Vagina (tissue), 2 donors: ENCODE data around the gene GRAMD2B.
"Not testable (repeated sequence)": the region's sequence is repeated elsewhere in the genome, so short reads cannot be mapped to it uniquely, and the experiment has no call there.

ENCODE experiments used
- CTCF ChIP-seq, 3 experiments: fragments of 450-650 bp in 2 of 3; fragments of 200-600 bp in 1 of 3; sonication (generic) in 1 of 3; IDR thresholded peaks; one replicate each; pipeline ENCODE4 v1.5.1; 2017 to 2019; ENCODE audit warnings: antibody characterized with exemption in 3 of 3, mild to moderate bottlenecking in 2 of 3, moderate library complexity in 2 of 3
- POLR2AphosphoS5 ChIP-seq, 2 donors: sonication (generic); formaldehyde crosslinking; IDR thresholded peaks; one replicate each; pipeline ENCODE4 v1.9.0; 2017; ENCODE audit warnings: antibody characterized with exemption in 2 of 2, mild to moderate bottlenecking in 2 of 2, low read depth in 1 of 2; ENCODE audit not compliant: insufficient read depth in 1 of 2

GRCh38 chr5:126439724-126440123, 16.5 kb downstream of the GRAMD2B start:
- TF ChIP-seq CTCF (IDR thresholded peaks at IDR 0.05); POLR2AphosphoS5 (IDR thresholded peaks at IDR 0.05; ENCODE audit: insufficient read depth in 1 of 2, low read depth in 1 of 2): not testable (repeated sequence)
